Stimulated activated CD4-positive, alpha-beta T cell treated with anti-CD3 and anti-CD28 coated beads, TNF-alpha, amount 100 ng/mL, for 1 hour (primary cell): ENCODE data around the gene MYL6B.
"Not testable (repeated sequence)": the region's sequence is repeated elsewhere in the genome, so short reads cannot be mapped to it uniquely, and the experiment has no call there.

Experiments
- DNase-seq, 3 donors: peaks; one replicate each; pipeline ENCODE4 v3.0.0-alpha.2; 2020; ENCODE audit warnings: low read depth in 3 of 3, low spot score in 1 of 3

The MYL6B gene

DNA sequence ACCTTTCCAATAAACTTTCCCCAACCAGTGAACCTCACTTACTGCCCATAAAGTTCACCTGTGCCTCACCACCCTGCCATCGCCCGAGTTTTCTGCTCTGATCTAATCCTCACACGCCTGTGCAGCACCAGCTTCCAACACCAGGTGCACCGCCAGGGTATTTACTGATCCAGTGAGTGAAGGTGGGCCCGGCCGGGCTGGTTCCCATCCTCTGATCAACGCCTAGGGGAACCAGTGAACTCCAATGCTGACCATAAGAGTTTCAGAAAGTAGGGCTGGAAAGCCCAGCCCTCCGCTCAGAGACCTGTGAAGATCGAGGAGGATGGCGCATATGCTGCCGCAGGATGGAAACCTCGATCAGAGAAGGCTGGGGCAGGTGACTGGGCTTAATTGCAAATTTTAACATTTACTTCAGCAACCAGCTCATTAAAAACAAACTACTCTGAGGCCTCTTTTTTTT is 685 bp upstream of the MYL6B start:
- DNase-seq = peak in 2 of 3 donors; percentile 34 to 51

DNA sequence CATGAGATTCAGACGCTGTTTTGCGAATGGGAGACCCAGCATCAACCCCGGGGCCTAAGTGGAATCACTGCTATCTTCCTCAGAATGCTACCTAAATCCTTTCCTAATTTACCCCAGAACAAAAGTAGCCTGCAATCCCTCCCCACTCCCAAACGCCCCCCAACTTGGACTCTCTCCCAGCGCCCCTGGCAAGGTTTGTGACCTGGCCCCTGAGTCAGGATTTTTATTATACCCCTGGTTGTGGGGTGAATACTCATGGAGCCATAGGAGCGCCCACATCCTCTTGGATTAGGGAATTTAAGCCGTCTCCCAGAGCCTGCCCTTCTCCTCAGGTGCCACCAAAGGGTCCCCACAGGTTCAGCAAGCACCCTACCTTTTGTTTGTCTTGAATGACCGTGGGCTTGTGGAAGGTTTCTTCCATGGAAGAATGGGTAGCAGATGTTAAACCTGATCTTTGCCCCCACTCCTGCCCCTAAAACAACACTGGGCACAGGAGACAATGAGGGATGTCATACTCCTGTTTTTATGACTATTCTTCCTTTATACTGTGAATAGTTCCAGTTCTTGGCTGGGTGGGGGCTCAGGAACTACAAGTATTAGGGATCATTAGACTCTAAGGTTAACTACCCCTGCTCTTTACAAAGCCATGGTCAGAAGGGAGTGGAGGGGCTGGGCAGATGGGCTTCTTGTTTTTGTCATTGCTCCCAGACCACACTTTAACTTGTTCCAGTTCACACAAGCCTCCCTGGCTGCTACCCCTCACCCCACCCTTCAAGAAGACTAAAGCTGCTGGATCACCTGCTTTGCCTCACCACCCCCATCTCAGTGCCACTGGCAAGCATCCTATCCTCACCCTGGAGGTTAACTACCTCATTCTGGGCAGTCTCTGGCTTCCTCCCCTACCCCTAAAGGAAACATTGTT is 630 bp downstream of the MYL6B start:
- DNase-seq = no peak

DNA sequence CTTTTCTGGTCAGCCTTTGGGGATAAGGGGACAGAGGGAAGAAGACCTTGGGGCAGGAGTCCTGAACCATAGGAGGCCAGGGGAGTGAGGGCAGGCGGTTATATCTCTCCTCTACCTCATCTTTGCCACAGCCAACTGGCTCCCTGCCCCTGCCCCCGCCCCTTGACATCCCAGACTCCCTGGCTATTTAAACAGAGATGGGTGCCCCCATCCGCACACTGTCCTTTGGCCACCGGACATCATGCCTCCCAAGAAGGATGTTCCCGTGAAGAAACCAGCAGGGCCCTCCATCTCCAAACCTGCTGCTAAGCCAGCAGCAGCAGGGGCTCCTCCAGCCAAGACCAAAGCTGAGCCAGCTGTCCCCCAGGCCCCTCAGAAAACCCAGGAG is 1.3 kb downstream of the MYL6B start:
- no peak for DNase-seq

DNA sequence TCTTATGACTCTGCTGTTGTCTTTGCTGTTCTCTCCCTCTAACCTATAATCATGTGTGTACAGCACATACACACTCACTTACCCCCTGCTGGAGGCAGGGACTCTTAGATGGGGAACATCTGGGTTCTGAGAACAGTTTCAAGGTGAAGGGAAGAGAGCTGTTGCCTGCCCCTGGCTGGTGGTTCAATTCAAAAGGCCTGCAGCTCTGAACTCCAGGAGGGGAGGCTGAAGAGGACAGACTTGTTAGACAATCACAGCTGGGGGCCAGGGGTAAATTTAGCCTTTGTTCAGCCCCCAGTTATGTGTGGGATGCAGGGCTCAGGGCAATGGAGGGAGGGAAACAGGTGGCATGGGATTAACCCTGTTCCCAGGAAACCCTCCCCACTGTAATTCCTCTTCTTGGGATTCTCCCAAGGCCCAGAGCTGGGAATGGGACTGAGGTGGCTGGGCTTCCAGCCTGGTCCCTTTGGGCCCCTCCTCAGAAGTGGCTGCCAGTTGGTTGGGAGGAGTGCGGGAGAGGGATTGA is 1.9 kb downstream of the MYL6B start:
- DNase-seq = no peak

DNA sequence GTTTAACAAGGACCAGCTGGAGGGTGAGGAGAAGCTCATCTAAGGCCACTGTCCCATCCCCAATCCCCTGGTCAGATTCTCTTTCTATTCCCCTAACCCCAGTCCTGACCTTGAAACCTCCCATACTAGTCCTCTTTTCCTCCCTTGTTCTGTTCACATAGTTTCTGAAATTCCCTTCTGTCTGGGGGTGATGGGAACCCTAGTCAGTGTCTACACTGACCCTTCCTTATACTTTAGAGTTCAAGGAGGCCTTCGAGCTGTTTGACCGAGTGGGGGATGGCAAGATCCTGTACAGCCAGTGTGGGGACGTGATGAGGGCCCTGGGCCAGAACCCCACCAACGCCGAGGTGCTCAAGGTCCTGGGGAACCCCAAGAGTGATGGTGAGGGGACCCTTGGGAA is 2.4 kb downstream of the MYL6B start:
- DNase-seq = no peak

DNA sequence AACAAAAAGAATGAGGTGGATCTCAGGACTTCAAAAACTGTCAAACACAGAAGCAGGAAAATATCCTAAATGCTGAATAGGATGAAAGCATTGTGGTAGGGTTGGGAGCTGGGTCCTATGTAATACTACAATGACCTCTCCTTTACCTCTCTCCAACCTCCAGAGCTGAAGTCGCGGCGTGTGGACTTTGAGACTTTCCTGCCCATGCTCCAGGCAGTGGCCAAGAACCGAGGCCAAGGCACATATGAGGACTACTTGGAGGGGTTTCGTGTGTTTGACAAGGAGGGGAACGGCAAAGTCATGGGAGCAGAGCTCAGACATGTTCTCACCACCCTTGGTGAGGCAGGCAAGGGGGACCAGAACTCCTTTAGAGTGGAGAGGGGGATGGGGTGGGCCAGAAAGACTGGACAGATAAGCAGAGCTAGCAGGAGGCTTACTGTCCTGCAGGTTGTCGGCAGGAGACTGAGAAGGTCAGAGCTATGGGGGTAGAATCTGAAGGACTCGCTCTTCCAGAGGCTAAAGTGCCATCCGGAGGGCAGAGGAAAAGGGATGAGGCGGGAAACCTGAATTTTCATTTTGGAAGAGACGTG is 3.0 kb downstream of the MYL6B start:
- no peak for DNase-seq

DNA sequence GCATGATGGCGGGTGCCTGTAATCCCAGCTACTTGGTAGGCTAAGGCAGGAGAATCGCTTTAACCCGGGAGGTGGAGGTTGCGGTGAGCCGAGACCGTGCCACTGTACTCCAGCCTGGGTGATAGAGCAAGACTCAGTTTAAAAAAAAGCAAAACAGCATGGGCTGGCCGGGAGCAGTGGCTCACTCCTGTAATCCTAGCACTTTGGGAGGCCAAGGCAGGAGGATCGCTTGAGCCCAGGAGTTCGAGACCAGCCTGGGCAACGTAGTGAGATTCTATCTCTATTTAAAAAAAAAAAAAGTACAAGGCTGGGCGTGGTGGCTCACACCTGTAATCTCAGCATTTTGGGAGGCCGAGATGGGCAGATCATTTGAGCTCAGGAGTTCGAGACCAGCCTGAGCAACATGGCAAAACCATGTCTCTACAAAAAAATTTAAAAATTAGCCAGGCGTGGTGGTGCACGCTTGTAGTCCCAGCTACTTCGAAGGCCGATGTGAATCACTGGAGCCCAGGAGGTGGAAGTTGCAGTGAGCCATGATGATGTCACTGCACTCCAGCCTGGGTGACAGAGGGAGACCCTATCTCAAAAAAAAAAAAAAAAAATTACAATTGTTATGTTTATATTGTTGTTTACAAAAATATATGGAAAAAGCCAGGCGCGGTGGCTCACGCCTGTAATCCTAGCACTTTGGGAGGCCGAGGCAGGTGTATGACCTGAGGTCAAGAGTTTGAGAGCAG is 4.2 kb downstream of the MYL6B start:
- not testable (repeated sequence) for DNase-seq

DNA sequence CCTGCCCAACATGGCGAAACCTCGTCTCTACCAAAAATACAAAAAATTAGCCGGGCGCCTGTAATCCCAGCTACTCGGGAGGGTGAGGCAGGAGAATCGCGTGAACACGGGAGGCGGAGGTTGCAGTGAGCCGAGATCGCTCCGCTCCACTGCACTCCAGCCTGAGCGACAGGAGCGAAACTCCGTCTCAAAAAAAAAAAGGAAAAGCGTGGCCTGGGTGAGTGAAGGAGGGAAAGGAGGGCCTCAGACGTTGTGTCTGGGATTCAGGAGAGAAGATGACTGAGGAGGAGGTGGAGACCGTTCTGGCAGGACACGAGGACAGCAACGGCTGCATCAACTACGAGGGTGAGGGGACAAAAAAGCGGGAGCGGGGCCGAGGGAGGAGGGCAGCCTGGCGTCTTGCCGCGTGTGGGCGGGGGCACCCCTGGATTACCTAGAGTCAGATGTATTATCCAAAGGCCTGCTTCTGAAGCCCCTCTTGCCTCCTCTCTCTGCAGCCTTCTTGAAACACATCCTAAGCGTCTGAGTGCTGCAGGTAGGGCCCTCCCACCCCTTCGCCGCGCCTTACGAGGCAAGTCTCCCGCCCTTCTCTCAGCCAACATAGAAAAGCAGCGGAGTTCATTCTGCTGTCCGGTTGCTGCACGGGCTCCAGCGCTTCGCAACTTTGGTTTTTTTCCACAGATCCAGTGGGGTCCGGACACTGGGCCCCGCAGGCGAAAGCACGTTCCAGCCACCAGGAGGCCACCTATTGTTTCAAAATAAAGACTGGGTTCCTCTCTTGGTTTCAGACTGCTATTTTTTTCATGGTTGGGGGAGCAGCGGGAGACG is 5.0 kb downstream of the MYL6B start:
- peak in 1 of 3 donors; percentile 31 for DNase-seq

DNA sequence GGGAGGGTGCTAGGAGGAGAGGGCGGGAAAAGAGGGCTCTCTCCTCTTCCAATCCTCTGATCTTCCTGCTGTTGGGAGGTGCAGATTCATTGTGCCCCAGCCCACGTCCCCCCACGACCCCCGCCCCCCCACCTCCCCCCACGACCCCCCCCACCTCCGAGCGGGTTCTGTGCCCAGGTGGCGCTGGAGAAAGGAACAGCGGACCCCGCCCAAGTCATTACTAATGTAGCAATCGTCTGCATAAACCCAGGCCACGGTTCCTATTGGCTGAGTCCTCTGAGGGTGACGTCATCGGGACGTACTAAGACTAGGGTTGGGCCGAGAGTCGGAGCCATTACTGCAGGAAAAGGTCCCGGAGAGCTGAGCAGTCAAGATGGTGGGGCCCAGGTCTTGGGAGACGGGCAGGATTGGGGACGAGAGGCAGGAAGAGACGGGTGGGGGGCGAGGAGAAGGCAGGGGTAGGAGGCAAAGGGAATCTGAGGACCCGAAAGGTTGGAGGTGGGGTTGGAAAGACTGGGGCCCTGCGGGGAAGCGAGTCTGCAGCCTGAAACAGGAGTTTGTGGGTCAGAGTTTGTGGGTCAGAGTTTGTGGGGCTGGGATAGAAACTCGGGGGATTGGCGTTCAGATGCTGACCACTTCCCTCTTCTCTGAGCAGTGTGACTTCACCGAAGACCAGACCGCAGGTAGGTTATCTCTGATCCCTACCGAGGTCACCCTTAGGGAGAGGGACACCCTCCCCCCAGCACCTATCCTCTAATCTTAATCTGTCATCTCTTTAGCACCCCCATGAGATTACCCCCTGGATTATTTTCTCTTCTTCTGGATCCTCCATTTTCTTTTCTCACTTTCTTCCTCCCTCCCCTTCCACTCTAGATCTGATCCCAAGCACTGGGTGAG is 5.9 kb downstream of the MYL6B start, which contains the start of gene MYL6:
TSS of gene MYL6 (plus strand) at position 331 of the 897 bp plus-strand sequence. CDS start at position 374, 43 bp downstream.
- peak; percentile 62 to 84 (median 71) for DNase-seq

DNA sequence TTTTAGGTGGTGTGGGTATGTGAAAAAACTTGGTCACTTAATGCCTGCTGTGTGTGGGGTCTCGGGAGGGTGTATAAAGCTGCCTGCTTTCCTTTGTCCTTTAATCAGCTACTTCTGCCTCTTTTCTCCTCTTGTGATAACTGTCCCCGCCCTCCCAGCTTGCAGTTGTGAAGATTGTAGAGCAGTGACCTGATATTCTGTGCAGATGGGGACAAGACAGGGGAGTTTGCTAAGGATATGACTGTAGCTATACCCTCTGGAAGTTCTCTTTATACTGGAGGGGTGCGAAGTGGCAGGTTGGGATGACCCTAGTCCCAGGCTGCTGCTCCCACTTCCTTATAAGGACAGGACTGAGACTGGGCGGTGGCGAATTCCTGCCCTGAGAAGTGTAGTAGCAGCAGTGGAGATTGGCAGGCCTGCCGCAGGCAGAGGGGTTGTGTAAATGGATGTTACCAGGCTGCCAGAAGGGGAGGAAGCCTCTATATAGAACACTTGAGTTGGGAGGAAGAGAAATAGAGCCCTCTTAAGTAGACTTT is 6.6 kb downstream of the MYL6B start:
- DNase-seq = no peak

DNA sequence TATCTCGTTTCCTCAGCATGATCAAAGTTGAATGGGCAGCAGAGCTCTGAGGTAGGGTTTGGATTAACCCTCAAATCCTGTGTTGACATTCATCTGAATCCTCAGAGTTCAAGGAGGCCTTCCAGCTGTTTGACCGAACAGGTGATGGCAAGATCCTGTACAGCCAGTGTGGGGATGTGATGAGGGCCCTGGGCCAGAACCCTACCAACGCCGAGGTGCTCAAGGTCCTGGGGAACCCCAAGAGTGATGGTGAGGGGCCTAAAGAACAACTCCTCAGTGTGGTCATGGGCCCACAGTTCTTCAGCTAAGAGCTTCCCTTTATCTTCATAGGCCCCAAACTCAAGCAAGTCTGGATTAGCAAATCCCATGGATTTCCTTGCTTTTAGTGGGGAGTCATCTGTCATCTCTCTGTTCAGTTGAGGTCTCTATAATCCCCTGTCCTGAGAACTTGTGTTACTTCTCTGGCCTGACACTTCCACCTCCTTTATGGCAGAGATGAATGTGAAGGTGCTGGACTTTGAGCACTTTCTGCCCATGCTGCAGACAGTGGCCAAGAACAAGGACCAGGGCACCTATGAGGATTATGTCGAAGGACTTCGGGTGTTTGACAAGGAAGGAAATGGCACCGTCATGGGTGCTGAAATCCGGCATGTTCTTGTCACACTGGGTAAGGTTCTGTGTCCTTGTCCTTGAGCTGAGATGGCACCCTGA is 7.2 kb downstream of the MYL6B start:
- DNase-seq = no peak

DNA sequence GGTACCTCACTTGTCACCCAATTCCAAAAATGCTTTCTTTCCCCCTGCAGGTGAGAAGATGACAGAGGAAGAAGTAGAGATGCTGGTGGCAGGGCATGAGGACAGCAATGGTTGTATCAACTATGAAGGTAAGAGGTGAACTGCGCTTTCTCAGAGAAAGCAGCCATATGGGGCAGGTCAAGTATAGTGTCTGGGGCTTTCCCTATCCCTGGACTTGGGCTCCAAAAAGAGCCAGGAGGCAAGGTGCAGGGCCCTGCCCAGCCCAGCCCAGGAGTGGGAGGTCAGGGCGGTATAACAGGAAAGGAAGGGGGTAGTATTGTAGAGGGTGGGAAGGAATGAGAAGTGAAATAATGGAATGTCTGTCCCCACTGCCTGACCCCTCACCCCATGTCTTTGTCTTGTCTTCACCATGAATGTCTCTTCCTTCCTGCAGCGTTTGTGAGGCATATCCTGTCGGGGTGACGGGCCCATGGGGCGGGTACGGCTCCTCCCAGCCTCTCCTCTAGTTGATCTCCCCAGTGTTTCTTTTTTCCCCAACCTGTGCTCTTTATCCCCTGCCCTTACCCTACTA is 7.9 kb downstream of the MYL6B start:
- DNase-seq = peak; percentile 21 to 39 (median 37)

DNA sequence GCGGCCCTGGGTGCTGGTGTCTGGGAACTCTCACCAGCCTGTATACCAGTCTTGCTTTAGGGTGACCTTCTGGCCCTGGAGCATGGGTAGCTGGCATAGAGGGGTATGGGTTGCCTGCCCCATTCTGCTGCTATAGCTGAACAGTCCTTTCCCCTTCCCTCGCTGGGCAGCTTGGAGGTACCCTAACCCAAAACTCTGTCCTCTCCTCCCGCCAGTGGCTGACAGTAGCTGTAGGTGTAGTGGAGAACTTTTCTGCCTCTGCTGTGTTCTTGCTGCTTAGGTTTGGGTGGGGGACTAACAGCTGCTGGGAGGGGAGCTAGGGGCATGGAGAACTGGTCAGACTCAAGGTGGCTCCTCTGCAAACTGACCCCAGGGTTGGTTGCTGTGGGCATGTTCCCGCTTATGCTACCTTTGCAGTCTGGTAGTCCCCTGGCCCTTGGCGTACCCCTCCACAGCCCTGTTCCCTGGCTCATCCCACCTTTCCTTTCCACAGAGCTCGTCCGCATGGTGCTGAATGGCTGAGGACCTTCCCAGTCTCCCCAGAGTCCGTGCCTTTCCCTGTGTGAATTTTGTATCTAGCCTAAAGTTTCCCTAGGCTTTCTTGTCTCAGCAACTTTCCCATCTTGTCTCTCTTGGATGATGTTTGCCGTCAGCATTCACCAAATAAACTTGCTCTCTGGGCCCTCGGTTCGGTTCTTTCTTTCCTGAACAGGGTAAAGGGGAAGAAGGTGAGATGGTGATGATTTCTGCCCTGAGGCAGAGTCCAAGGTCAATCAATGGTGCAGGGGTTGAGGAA is 8.7 kb downstream of the MYL6B start:
- DNase-seq = no peak

DNA sequence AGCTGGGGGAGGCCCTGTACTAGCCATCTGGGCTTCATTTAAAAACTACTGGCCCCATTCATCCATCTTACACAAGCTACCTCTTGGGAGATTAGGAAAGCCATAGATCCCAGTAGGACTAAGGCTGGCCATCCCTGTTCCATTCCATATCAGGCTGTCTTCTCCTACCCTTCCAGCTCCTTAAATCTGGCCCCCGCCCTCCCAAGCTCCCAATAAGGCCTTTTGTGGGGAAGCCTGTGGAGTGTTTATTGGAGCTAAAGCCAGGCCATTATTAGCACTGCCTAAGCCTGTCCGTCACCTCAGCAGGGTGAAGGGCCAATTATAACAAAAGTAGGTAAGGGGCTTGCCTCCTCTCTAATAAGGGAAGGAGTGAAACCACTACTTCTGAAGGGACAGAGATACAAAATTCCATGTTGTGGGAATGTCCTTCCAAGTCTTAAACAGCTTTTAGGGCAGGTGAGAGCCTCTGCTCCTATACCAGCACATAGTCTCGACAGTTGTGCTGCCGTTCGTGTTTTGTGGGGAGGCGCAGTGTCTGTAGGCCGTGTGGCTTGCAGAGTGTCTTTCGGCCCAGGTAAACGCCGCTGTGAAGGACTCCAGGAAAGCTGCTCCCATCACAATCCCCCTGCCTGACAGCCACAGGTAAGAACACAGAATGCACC is 9.4 kb downstream of the MYL6B start:
- DNase-seq = no peak

DNA sequence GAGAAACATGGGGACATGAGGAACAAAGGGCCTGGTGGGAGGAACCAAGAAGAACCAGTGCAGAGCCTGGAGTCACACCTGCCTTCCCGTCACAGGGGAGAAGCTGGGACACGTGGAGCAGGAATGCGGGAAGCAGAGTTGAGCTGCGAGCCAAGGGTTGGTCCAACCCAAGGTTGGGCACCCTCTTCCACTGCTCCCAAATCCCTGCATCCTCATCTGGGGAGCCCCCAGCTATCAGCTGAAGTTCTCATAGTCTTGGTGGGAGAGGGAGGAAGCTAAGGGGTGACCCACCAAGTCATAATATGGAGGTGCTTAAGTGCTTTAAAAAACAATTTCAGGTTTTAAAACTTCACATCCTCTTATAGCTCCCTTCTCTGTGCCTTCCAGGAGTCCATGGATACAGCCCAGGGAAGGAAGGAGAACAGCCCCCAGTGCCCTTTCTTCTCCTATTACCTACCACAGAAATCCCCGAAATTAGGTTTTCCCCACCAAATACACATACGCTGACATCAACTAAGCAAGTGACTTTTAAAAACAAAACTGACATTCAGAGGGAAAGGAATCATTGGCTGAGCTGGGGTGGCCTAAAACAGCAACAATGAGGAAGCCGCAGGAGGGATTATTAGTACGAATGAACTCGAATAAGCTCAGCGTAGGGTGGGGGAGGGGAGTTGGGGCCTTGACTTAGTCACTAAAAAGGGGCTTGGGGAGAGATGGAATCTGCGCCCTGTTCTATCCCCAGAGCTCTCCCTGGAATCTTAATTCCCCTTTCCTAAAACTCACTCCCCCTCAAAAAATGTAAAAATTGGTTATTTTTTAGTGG is 10.3 kb downstream of the MYL6B start:
- DNase-seq = no peak
